Panc1 (cell line): ENCODE measurements around the gene PCK2.

ENCODE experiments used
- POLR2AphosphoS5 ChIP-seq: IDR thresholded peaks from 2 replicates; pipeline ENCODE4 v1.6.1; 2012; ENCODE audit warnings: mild to moderate bottlenecking, low read depth, low read length, moderate library complexity
- TF ChIP-seq, protein P1 (sequence below): fragments of 450-650 bp; IDR thresholded peaks from 2 replicates; pipeline ENCODE4 v1.5.1; 2017; ENCODE audit warnings: mild to moderate bottlenecking
- TF ChIP-seq, protein P2 (sequence below), 2 experiments: IDR thresholded peaks; 2 replicates each; pipeline ENCODE4 v1.6.1; 2011 to 2012; ENCODE audit warnings: low read depth in 2 of 2, control low read depth in 1 of 2, low read length in 1 of 2, mild to moderate bottlenecking in 1 of 2, moderate library complexity in 1 of 2; ENCODE audit not compliant: insufficient read depth in 1 of 2

GRCh38 chr14:24069411-24069735, 24.7 kb upstream of the PCK2 start:
- TF ChIP-seq, protein P1, sequence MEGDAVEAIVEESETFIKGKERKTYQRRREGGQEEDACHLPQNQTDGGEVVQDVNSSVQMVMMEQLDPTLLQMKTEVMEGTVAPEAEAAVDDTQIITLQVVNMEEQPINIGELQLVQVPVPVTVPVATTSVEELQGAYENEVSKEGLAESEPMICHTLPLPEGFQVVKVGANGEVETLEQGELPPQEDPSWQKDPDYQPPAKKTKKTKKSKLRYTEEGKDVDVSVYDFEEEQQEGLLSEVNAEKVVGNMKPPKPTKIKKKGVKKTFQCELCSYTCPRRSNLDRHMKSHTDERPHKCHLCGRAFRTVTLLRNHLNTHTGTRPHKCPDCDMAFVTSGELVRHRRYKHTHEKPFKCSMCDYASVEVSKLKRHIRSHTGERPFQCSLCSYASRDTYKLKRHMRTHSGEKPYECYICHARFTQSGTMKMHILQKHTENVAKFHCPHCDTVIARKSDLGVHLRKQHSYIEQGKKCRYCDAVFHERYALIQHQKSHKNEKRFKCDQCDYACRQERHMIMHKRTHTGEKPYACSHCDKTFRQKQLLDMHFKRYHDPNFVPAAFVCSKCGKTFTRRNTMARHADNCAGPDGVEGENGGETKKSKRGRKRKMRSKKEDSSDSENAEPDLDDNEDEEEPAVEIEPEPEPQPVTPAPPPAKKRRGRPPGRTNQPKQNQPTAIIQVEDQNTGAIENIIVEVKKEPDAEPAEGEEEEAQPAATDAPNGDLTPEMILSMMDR, result no peak
- TF ChIP-seq, protein P2, sequence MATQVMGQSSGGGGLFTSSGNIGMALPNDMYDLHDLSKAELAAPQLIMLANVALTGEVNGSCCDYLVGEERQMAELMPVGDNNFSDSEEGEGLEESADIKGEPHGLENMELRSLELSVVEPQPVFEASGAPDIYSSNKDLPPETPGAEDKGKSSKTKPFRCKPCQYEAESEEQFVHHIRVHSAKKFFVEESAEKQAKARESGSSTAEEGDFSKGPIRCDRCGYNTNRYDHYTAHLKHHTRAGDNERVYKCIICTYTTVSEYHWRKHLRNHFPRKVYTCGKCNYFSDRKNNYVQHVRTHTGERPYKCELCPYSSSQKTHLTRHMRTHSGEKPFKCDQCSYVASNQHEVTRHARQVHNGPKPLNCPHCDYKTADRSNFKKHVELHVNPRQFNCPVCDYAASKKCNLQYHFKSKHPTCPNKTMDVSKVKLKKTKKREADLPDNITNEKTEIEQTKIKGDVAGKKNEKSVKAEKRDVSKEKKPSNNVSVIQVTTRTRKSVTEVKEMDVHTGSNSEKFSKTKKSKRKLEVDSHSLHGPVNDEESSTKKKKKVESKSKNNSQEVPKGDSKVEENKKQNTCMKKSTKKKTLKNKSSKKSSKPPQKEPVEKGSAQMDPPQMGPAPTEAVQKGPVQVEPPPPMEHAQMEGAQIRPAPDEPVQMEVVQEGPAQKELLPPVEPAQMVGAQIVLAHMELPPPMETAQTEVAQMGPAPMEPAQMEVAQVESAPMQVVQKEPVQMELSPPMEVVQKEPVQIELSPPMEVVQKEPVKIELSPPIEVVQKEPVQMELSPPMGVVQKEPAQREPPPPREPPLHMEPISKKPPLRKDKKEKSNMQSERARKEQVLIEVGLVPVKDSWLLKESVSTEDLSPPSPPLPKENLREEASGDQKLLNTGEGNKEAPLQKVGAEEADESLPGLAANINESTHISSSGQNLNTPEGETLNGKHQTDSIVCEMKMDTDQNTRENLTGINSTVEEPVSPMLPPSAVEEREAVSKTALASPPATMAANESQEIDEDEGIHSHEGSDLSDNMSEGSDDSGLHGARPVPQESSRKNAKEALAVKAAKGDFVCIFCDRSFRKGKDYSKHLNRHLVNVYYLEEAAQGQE (IDR thresholded peaks at IDR 0.05; ENCODE audit: insufficient read depth in 1 of 2, low read depth in 2 of 2, low read length in 1 of 2), result no peak
- TF ChIP-seq POLR2AphosphoS5, result no peak
